Measurements from ENCODE around the gene TJP3.

Gene TJP3

GRCh38 chr19:3760871-3761361, 52.7 kb downstream of the TJP3 start:
- no peak overlapping the region for H3K27ac ChIP-seq (replicated peaks; ENCODE audit: low read length)
- peak overlapping the region; percentile 66 for H3K4me2 ChIP-seq (ENCODE audit: insufficient read depth, low read length, poor library complexity, severe bottlenecking)
- peak overlapping the region; percentile 94 for H3K18ac ChIP-seq (ENCODE audit: low read length)
- no peaks in the 10 kb centered on the region for H3K79me1 ChIP-seq (ENCODE audit: low read depth, low read length)
- H2AK5ac ChIP-seq (ENCODE audit: low read depth, low read length) = no peak overlapping the region
- H2BK5ac ChIP-seq (ENCODE audit: low read length) = no peak overlapping the region
- no CpG with 5 or more reads among the region's 7 CpGs for WGBS, 2 donors (ENCODE audit: extremely low coverage in 2 of 2, insufficient read length in 2 of 2, insufficient replicate concordance in 1 of 2)
- no peak overlapping the region for H4K8ac ChIP-seq (ENCODE audit: low read depth, low read length)
- peak overlapping the region; percentile 75 for H2BK15ac ChIP-seq (ENCODE audit: low read length)
- H3K4ac ChIP-seq (ENCODE audit: low read length) = no peak overlapping the region
- peak overlapping the region; percentile 81 to 95 for H3K4me3 ChIP-seq (ENCODE audit: low read length in 2 of 2)
- H3K9ac ChIP-seq (ENCODE audit: low read depth, low read length, poor library complexity) = no peak overlapping the region
- no peaks in the 10 kb centered on the region for H3K27me3 ChIP-seq (ENCODE audit: control insufficient read depth in 3 of 3, insufficient read depth in 3 of 3, low read depth in 1 of 3, low read length in 3 of 3)
- H3K14ac ChIP-seq (ENCODE audit: low read length) = peak overlapping the region; percentile 57
- H3K9me3 ChIP-seq (replicated peaks in 1 of 2; ENCODE audit: control insufficient read depth in 2 of 2, insufficient read depth in 1 of 2, low read depth in 1 of 2, low read length in 2 of 2) = no peaks in the 10 kb centered on the region
- peaks cover 4 to 34% of the 10 kb centered on the region in 2 donors for H3K36me3 ChIP-seq (replicated peaks in 1 of 2; ENCODE audit: control insufficient read depth in 2 of 2, insufficient read depth in 2 of 2, low read length in 2 of 2)
- H4K91ac ChIP-seq (ENCODE audit: low read depth, low read length, poor library complexity) = no peak overlapping the region
- H3K23ac ChIP-seq (ENCODE audit: low read depth, low read length, poor library complexity) = no peak overlapping the region
- peaks cover 0 to 4% of the 10 kb centered on the region in 2 donors for H3K4me1 ChIP-seq (ENCODE audit: control insufficient read depth in 2 of 2, insufficient read depth in 1 of 2, low read depth in 1 of 2, low read length in 2 of 2)
- H2AFZ ChIP-seq (ENCODE audit: low read length) = peak overlapping the region; percentile 95
- no peak for DNase-seq (ENCODE audit: low spot score)
- H2BK120ac ChIP-seq (ENCODE audit: low read depth, low read length) = no peak overlapping the region
- no peak overlapping the region for H2BK12ac ChIP-seq (ENCODE audit: low read length)

- H4K8ac ChIP-seq (ENCODE audit: low read depth, low read length) = no peak within 1 kb of the TSS
- H3K23ac ChIP-seq (ENCODE audit: low read depth, low read length, poor library complexity) = peak within 1 kb of the TSS; percentile 90
- H3K79me1 ChIP-seq (ENCODE audit: low read depth, low read length) = peaks cover under 1% of the 10 kb centered on the region
- H3K9ac ChIP-seq (ENCODE audit: low read depth, low read length, poor library complexity) = peak within 1 kb of the TSS; percentile 97
- H4K91ac ChIP-seq (ENCODE audit: low read depth, low read length, poor library complexity) = no peak within 1 kb of the TSS
- peak within 1 kb of the TSS; percentile 57 for H3K14ac ChIP-seq (ENCODE audit: low read length)
- peak within 1 kb of the TSS; percentile 81 to 95 for H3K4me3 ChIP-seq (ENCODE audit: low read length in 2 of 2)
- H3K4me2 ChIP-seq (ENCODE audit: insufficient read depth, low read length, poor library complexity, severe bottlenecking) = peak within 1 kb of the TSS; percentile 66
- no peaks in the 10 kb centered on the region for H3K27me3 ChIP-seq (ENCODE audit: control insufficient read depth in 3 of 3, insufficient read depth in 3 of 3, low read depth in 1 of 3, low read length in 3 of 3)
- no peaks in the 10 kb centered on the region for H3K9me3 ChIP-seq (replicated peaks in 1 of 2; ENCODE audit: control insufficient read depth in 2 of 2, insufficient read depth in 1 of 2, low read depth in 1 of 2, low read length in 2 of 2)
- H2BK120ac ChIP-seq (ENCODE audit: low read depth, low read length) = no peak within 1 kb of the TSS
- peaks cover 0 to 4% of the 10 kb centered on the region in 2 donors for H3K4me1 ChIP-seq (ENCODE audit: control insufficient read depth in 2 of 2, insufficient read depth in 1 of 2, low read depth in 1 of 2, low read length in 2 of 2)
- H3K4ac ChIP-seq (ENCODE audit: low read length) = no peak within 1 kb of the TSS
- H2BK5ac ChIP-seq (ENCODE audit: low read length) = peak within 1 kb of the TSS; percentile 70
- H2AFZ ChIP-seq (ENCODE audit: low read length) = peak within 1 kb of the TSS; percentile 95
- no peak within 1 kb of the TSS for H2AK5ac ChIP-seq (ENCODE audit: low read depth, low read length)
- H2BK12ac ChIP-seq (ENCODE audit: low read length) = no peak within 1 kb of the TSS
- peak within 1 kb of the TSS; percentile 96 for H3K18ac ChIP-seq (ENCODE audit: low read length)
- no CpG with 5 or more reads among the region's 45 CpGs for WGBS, 2 donors (ENCODE audit: extremely low coverage in 2 of 2, insufficient read length in 2 of 2, insufficient replicate concordance in 1 of 2)
- peak; percentile 93 for DNase-seq (ENCODE audit: low spot score)
- H2BK15ac ChIP-seq (ENCODE audit: low read length) = peak within 1 kb of the TSS; percentile 75
- peak within 1 kb of the TSS; percentile 83 for H3K27ac ChIP-seq (replicated peaks; ENCODE audit: low read length)
- peaks cover 6 to 37% of the 10 kb centered on the region in 2 donors for H3K36me3 ChIP-seq (replicated peaks in 1 of 2; ENCODE audit: control insufficient read depth in 2 of 2, insufficient read depth in 2 of 2, low read length in 2 of 2)
Measured at GRCh38 chr19:3761382-3762129, 53.4 kb downstream of the TJP3 start, which contains the start of gene APBA3. APBA3 (minus strand) TSS chr19:3761692; CDS start chr19:3760264, 1,428 bp downstream.

GRCh38 chr19:3762130-3762473, 53.9 kb downstream of the TJP3 start:
- Histone ChIP-seq H3K9ac (ENCODE audit: low read depth, low read length, poor library complexity) (no peak overlapping the region), H2AFZ (ENCODE audit: low read length) (peak overlapping the region; percentile 95), H3K18ac (ENCODE audit: low read length) (no peak overlapping the region), H2AK5ac (ENCODE audit: low read depth, low read length) (no peak overlapping the region), H4K8ac (ENCODE audit: low read depth, low read length) (no peak overlapping the region), H3K79me1 (ENCODE audit: low read depth, low read length) (peaks cover 4% of the 10 kb centered on the region), H2BK12ac (ENCODE audit: low read length) (no peak overlapping the region), H2BK5ac (ENCODE audit: low read length) (no peak overlapping the region), H3K14ac (ENCODE audit: low read length) (no peak overlapping the region), H3K4ac (ENCODE audit: low read length) (no peak overlapping the region), H3K4me3 (ENCODE audit: low read length in 2 of 2) (peak overlapping the region in 1 of 2 donors; percentile 81), H3K4me2 (ENCODE audit: insufficient read depth, low read length, poor library complexity, severe bottlenecking) (no peak overlapping the region), H2BK120ac (ENCODE audit: low read depth, low read length) (no peak overlapping the region), H2BK15ac (ENCODE audit: low read length) (no peak overlapping the region), H3K4me1 (ENCODE audit: control insufficient read depth in 2 of 2, insufficient read depth in 1 of 2, low read depth in 1 of 2, low read length in 2 of 2) (peaks cover 0 to 4% of the 10 kb centered on the region in 2 donors), H3K36me3 (replicated peaks in 1 of 2; ENCODE audit: control insufficient read depth in 2 of 2, insufficient read depth in 2 of 2, low read length in 2 of 2) (peaks cover 11 to 41% of the 10 kb centered on the region in 2 donors), H3K23ac (ENCODE audit: low read depth, low read length, poor library complexity) (no peak overlapping the region), H3K9me3 (replicated peaks in 1 of 2; ENCODE audit: control insufficient read depth in 2 of 2, insufficient read depth in 1 of 2, low read depth in 1 of 2, low read length in 2 of 2) (no peaks in the 10 kb centered on the region), H3K27me3 (ENCODE audit: control insufficient read depth in 3 of 3, insufficient read depth in 3 of 3, low read depth in 1 of 3, low read length in 3 of 3) (no peaks in the 10 kb centered on the region), H4K91ac (ENCODE audit: low read depth, low read length, poor library complexity) (no peak overlapping the region), H3K27ac (replicated peaks; ENCODE audit: low read length) (no peak overlapping the region)
- no peak for DNase-seq (ENCODE audit: low spot score)
- no CpG with 5 or more reads among the region's 1 CpG for WGBS, 2 donors (ENCODE audit: extremely low coverage in 2 of 2, insufficient read length in 2 of 2, insufficient replicate concordance in 1 of 2)
